OCI-LY7 (cell line): Measurements from ENCODE around the gene LRRC66. TPM values are rescaled to one million over a fixed set of nuclear protein-coding genes. Genes with fewer than 3 reads are reported as not detected.

ENCODE experiments used
- BruUV-seq: library from RNA; stranded (reverse); fragments of 400-500 nt; replicated peaks from 2 replicates; lab custom pipeline; 2021; lab: Mats Ljungman, UMichigan
- CTCF ChIA-PET: fragments of 300-600 bp; sonication (Branson Sonifier 250); formaldehyde crosslinking; loops from one replicate; lab custom pipeline; 2022; ENCODE audit warnings: antibody characterized with exemption; ENCODE audit not compliant: unreplicated experiment; lab: Charles Lee
- POLR2A ChIA-PET: fragments of 300-600 bp; sonication (Branson Sonifier 250); formaldehyde crosslinking; loops from one replicate; lab custom pipeline; 2022; ENCODE audit warnings: antibody characterized with exemption; lab: Charles Lee
- DNase-seq: peaks from one replicate; pipeline ENCODE4 v3.0.0-alpha.2; 2015; ENCODE audit warnings: low spot score
- H2AFZ ChIP-seq: fragments of 200-600 bp; sonication (generic), shearing (Covaris generic); 2 replicates; pipeline ENCODE4 v1.6.1; 2014; ENCODE audit warnings: mild to moderate bottlenecking, antibody characterized with exemption, low read length, moderate library complexity
- H3K27ac ChIP-seq: fragments of 200-600 bp; sonication (generic); 2 replicates; pipeline ENCODE4 v1.5.1; 2014; ENCODE audit warnings: mixed run types, low read depth, mild to moderate bottlenecking, moderate library complexity, low read length, inconsistent platforms; ENCODE audit not compliant: poor library complexity, severe bottlenecking
- H3K36me3 ChIP-seq: fragments of 200-600 bp; sonication (generic); 2 replicates; pipeline ENCODE4 v1.6.1; 2014; ENCODE audit warnings: mild to moderate bottlenecking, antibody characterized with exemption, low read length, moderate library complexity, mixed read lengths; ENCODE audit not compliant: insufficient read depth
- H3K4me1 ChIP-seq: fragments of 200-600 bp; sonication (generic); 2 replicates; pipeline ENCODE4 v1.5.1; 2014; ENCODE audit warnings: mild to moderate bottlenecking, low read length; ENCODE audit not compliant: insufficient read depth, poor library complexity, severe bottlenecking
- H3K4me2 ChIP-seq: fragments of 200-600 bp; sonication (generic); 2 replicates; pipeline ENCODE4 v1.6.1; 2014; ENCODE audit warnings: mild to moderate bottlenecking, low read length
- H3K4me3 ChIP-seq: fragments of 200-600 bp; sonication (generic); 2 replicates; pipeline ENCODE4 v1.5.1; 2014; ENCODE audit warnings: mild to moderate bottlenecking, low read depth, low read length; ENCODE audit not compliant: poor library complexity, severe bottlenecking
- H3K79me2 ChIP-seq: fragments of 200-600 bp; sonication (generic); 2 replicates; pipeline ENCODE4 v1.6.1; 2016; ENCODE audit warnings: low read depth, mild to moderate bottlenecking, low read length, moderate library complexity, mixed read lengths; ENCODE audit not compliant: insufficient read depth
- H3K9me2 ChIP-seq: fragments of 200-600 bp; sonication (generic); 2 replicates; pipeline ENCODE4 v1.6.1; 2016; ENCODE audit warnings: mild to moderate bottlenecking, low read length, mixed read lengths; ENCODE audit not compliant: insufficient read depth
- H3K9me3 ChIP-seq: fragments of 200-600 bp; sonication (generic); 2 replicates; pipeline ENCODE4 v1.6.1; 2014; ENCODE audit warnings: mild to moderate bottlenecking, mixed run types, low read length, mixed read lengths
- H4K20me1 ChIP-seq: fragments of 200-600 bp; sonication (generic); 2 replicates; pipeline ENCODE4 v1.6.1; 2014; ENCODE audit warnings: mild to moderate bottlenecking, antibody characterized with exemption, low read length, moderate library complexity, mixed read lengths; ENCODE audit not compliant: insufficient read depth
- EZH2phosphoT487 ChIP-seq: fragments of 200-600 bp; sonication (generic); IDR thresholded peaks from 2 replicates; pipeline ENCODE4 v1.6.1; 2018; ENCODE audit warnings: low read depth, borderline replicate concordance, mild to moderate bottlenecking, mixed run types, antibody characterized with exemption, low read length, moderate library complexity, mixed read lengths
- intact Hi-C: fragments of 100-400 bp; cut with micrococcal nuclease; formaldehyde crosslinking; loops from one replicate; pipeline ENCODE4 v1.10.0; 2022; ENCODE audit not compliant: unreplicated experiment
- total RNA-seq, 2 experiments: library from RNA; depleted of rRNA in 1 of 2; stranded (reverse); fragments of >200 nt in 1 of 2; shearing (Covaris generic) in 1 of 2; gene quantifications; 2 replicates each; pipeline ENCODE4 v1.2.3, GENCODE V29; 2014 to 2022
- TF ChIP-seq, protein P1 (sequence below): fragments of 200-600 bp; sonication (generic); conservative IDR thresholded peaks from 2 replicates; pipeline ENCODE4 v1.5.1; 2014; ENCODE audit warnings: mild to moderate bottlenecking, antibody characterized with exemption, low read length, moderate library complexity, mixed read lengths

The LRRC66 gene
- total RNA-seq, 2 experiments from 2014 or later: 0.25 TPM

DNA sequence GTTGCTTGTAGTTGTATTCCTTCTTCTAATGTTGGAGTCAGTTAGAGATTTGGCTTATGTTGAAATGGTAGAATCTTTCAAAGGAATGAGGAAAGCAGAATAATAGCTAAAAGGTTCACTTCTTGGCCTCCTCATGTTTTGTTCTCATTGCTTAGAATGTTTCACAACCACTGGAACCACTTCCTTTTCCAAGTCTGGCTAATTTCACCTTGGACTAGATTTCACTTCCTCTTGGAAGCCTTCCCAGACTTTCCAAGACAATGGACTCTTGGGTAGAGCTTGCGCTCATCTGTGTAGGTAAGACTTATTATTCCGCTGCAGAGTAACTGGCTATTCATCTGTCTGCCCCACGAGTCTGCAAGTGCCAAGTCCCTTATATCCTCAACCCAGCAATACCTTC lies 39.2 kb upstream of the LRRC66 start:
- Histone ChIP-seq H3K9me2 (no peaks in the 10 kb centered on the region), H4K20me1 (no peaks in the 10 kb centered on the region), H3K9me3 (no peaks in the 10 kb centered on the region), H3K4me2 (no peak overlapping the region), H3K4me3 (no peak overlapping the region), H3K36me3 (no peaks in the 10 kb centered on the region), H3K4me1 (no peaks in the 10 kb centered on the region), H3K27ac (no peak overlapping the region), H3K79me2 (no peaks in the 10 kb centered on the region), H2AFZ (no peak overlapping the region)
- intact Hi-C loops: no loop called here
- ChIA-PET POLR2A (interaction anchor here (1.2 kb wide), 1 partner anchor 14 kb away, joined by 3 read pairs; no protein-coding TSS in a partner anchor), CTCF (no interaction called here)
- no TSS peak for BruUV-seq
- no peak for TF ChIP-seq EZH2phosphoT487
- TF ChIP-seq, protein P1, sequence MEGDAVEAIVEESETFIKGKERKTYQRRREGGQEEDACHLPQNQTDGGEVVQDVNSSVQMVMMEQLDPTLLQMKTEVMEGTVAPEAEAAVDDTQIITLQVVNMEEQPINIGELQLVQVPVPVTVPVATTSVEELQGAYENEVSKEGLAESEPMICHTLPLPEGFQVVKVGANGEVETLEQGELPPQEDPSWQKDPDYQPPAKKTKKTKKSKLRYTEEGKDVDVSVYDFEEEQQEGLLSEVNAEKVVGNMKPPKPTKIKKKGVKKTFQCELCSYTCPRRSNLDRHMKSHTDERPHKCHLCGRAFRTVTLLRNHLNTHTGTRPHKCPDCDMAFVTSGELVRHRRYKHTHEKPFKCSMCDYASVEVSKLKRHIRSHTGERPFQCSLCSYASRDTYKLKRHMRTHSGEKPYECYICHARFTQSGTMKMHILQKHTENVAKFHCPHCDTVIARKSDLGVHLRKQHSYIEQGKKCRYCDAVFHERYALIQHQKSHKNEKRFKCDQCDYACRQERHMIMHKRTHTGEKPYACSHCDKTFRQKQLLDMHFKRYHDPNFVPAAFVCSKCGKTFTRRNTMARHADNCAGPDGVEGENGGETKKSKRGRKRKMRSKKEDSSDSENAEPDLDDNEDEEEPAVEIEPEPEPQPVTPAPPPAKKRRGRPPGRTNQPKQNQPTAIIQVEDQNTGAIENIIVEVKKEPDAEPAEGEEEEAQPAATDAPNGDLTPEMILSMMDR: no peak
- DNase-seq: no peak

DNA sequence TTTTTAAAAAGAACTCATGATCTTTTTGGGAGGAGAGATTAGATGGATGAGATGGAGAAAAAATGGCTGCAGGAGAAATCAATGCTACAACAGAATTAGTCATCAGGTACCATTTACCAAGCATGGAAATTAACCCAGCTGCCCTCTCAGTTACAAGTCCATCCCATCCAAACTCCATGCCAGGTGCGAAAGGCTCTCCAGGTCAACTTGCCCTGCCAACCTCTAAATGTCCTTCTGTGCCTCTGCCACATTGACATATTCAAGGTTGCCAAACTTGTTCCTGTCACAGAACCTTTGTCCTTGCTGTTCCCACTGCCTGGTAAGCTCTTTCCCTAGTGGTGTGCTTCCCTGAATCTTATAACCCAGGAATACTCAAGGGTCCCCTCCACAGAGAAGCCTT lies 38.1 kb upstream of the LRRC66 start:
- DNase-seq: no peak
- Histone ChIP-seq H3K27ac (no peak overlapping the region), H4K20me1 (no peaks in the 10 kb centered on the region), H3K4me3 (no peak overlapping the region), H3K79me2 (no peaks in the 10 kb centered on the region), H2AFZ (no peak overlapping the region), H3K9me3 (no peaks in the 10 kb centered on the region), H3K4me1 (no peaks in the 10 kb centered on the region), H3K4me2 (no peak overlapping the region), H3K36me3 (no peaks in the 10 kb centered on the region), H3K9me2 (no peaks in the 10 kb centered on the region)
- no peak for TF ChIP-seq EZH2phosphoT487
- no TSS peak for BruUV-seq
- intact Hi-C loops: no loop called here
- ChIA-PET POLR2A (no interaction called here), CTCF (no interaction called here)

DNA sequence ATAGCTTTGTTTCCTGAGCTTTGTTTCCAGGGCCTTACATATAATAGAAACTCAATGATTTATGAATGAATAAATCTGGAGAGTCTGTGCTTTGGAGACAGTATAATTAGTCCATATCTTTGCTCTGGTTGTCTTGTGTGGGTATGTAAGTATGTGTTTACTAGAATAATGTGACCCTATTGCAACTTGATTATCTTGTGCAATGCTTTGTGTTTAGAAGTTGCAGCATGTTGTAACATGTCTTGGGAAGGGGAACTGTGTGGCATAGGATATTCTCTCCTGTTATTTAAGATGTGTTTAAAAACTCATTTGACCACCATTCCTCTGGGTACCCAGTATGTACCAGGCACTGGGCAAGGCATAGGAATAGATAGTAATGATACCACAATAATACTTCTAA lies 37.0 kb upstream of the LRRC66 start:
- no peaks in the 10 kb centered on the region for H4K20me1 ChIP-seq
- DNase-seq: no peak
- no peak overlapping the region for H3K4me2 ChIP-seq
- H3K9me2 ChIP-seq: no peaks in the 10 kb centered on the region
- intact Hi-C loops: no loop called here
- no peak overlapping the region for H3K27ac ChIP-seq
- CTCF ChIA-PET: no interaction called here
- H2AFZ ChIP-seq: no peak overlapping the region
- POLR2A ChIA-PET: interaction anchor here (1.3 kb wide), 1 partner anchor 14 kb away, joined by 4 read pairs; no protein-coding TSS in a partner anchor
- H3K4me3 ChIP-seq: no peak overlapping the region
- TF ChIP-seq, protein P1: no peak
- TF ChIP-seq EZH2phosphoT487: no peak
- H3K4me1 ChIP-seq: no peaks in the 10 kb centered on the region
- no TSS peak for BruUV-seq
- no peaks in the 10 kb centered on the region for H3K9me3 ChIP-seq
- no peaks in the 10 kb centered on the region for H3K36me3 ChIP-seq
- H3K79me2 ChIP-seq: no peaks in the 10 kb centered on the region
